HG02943 (cell line): ENCODE data around the gene CATSPERZ.
A peak's percentile ranks its signal among the peaks of the same experiment; 100 is the strongest.

Experiments
- ATAC-seq: cut with Tn5 transposase; IDR thresholded peaks from one replicate; pipeline ENCODE4 v1.9.1; 2021; ENCODE audit warnings: mild to moderate bottlenecking, low read depth, moderate library complexity; ENCODE audit not compliant: unreplicated experiment

CATSPERZ gene

GRCh38 chr11:64284048-64284961, 15.9 kb upstream of the CATSPERZ start, which contains the start of gene BAD:
TSS of gene BAD (minus strand) at chr11:64284665. CDS start at chr11:64284368, 297 bp downstream.
- peak; percentile 64 for ATAC-seq

- ATAC-seq, result peak; percentile 65
Observed at GRCh38 chr11:64284962-64285884, 14.9 kb upstream of the CATSPERZ start, which contains the start of gene GPR137. TSS of gene GPR137 (plus strand) at chr11:64285848. CDS start at chr11:64286525, 677 bp downstream.

GRCh38 chr11:64285885-64286800, 14.0 kb upstream of the CATSPERZ start:
- no peak for ATAC-seq

- ATAC-seq, result no peak
Observed at GRCh38 chr11:64286801-64287159, 13.4 kb upstream of the CATSPERZ start.

GRCh38 chr11:64287676-64288352, 12.3 kb upstream of the CATSPERZ start:
- ATAC-seq, result no peak

- no peak for ATAC-seq
Observed at GRCh38 chr11:64288353-64288750, 11.8 kb upstream of the CATSPERZ start.

GRCh38 chr11:64289002-64289564, 11.1 kb upstream of the CATSPERZ start:
- ATAC-seq, result no peak

- no peak for ATAC-seq
Observed at GRCh38 chr11:64290352-64291261, 9.6 kb upstream of the CATSPERZ start.

GRCh38 chr11:64291262-64291751, 8.9 kb upstream of the CATSPERZ start, which contains the start of gene KCNK4:
TSS of gene KCNK4 (plus strand) at chr11:64291302. CDS start at chr11:64293019, 1,717 bp downstream.
- ATAC-seq, result no peak

GRCh38 chr11:64291752-64292459, 8.3 kb upstream of the CATSPERZ start:
- no peak for ATAC-seq

GRCh38 chr11:64292460-64293254, 7.5 kb upstream of the CATSPERZ start:
- no peak for ATAC-seq

- ATAC-seq, result no peak
Observed at GRCh38 chr11:64294774-64295173, 5.4 kb upstream of the CATSPERZ start.

GRCh38 chr11:64295760-64296159, 4.4 kb upstream of the CATSPERZ start:
- no peak for ATAC-seq

- no peak for ATAC-seq
Observed at GRCh38 chr11:64296236-64296635, 3.9 kb upstream of the CATSPERZ start.

- no peak for ATAC-seq
Observed at GRCh38 chr11:64296830-64297698, 3.1 kb upstream of the CATSPERZ start.
